Glomerular endothelial cell (primary cell): Measurements from ENCODE around the gene RRAD. TPM values are rescaled to one million over a fixed set of nuclear protein-coding genes. Genes with fewer than 3 reads are reported as not detected.

Source experiments
- DNase-seq: peaks from one replicate; pipeline ENCODE4 v3.0.0-alpha.2; 2011; ENCODE audit warnings: low read depth, low spot score; ENCODE audit errors: extremely low read depth
- total RNA-seq: library from RNA; depleted of rRNA; stranded (reverse); fragments of >200 nt; gene quantifications from 2 replicates; pipeline ENCODE4 v1.2.3, GENCODE V29; 2015

Gene RRAD
- total RNA-seq, 1 donor from 2014 or later: 7.2 TPM

DNA sequence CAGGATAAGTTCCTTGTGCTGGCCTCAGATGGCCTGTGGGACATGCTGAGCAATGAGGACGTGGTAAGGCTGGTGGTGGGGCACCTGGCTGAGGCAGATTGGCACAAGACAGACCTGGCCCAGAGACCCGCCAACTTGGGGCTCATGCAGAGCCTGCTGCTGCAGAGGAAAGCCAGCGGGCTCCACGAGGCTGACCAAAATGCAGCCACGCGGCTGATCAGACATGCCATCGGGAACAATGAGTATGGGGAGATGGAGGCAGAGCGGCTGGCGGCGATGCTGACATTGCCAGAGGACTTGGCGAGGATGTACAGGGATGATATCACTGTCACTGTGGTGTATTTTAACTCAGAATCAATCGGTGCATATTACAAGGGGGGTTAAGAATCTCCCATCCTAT, 39.8 kb downstream of the RRAD start:
- no peak for DNase-seq

- DNase-seq: no peak
Observed at GRCh38 chr16:66882702-66883101, 42.6 kb downstream of the RRAD start.

GRCh38 chr16:66881964-66882508, 43.3 kb downstream of the RRAD start:
- DNase-seq: no peak

DNA sequence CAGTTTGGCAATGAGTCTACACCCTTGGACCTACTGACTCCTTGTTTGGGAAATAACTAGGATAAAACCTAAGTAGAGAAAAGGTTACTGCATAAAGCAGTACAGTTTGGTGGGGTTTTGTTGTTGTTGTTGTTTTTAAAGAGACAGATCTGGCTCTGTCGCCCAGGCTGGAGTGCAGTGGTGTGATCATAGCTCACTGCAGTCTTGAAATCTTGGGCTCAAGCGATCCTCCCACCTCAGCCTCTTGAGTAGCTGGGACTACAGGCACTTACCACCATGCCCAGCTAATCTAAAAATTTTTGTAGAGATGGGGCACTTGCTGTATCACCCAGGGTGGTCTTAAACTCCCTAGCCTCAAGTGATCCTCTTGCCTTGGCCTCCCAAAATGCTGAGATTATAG, 43.8 kb downstream of the RRAD start:
- DNase-seq: no peak

- DNase-seq: no peak
Observed at GRCh38 chr16:66881014-66881417, 44.3 kb downstream of the RRAD start.

GRCh38 chr16:66880288-66881013, 44.9 kb downstream of the RRAD start, which contains the start of gene PDP2:
TSS of gene PDP2 (plus strand) at chr16:66880515. CDS start at chr16:66884285, 3,770 bp downstream.
- no peak for DNase-seq

GRCh38 chr16:66878067-66878466, 47.3 kb downstream of the RRAD start:
- DNase-seq: no peak

DNA sequence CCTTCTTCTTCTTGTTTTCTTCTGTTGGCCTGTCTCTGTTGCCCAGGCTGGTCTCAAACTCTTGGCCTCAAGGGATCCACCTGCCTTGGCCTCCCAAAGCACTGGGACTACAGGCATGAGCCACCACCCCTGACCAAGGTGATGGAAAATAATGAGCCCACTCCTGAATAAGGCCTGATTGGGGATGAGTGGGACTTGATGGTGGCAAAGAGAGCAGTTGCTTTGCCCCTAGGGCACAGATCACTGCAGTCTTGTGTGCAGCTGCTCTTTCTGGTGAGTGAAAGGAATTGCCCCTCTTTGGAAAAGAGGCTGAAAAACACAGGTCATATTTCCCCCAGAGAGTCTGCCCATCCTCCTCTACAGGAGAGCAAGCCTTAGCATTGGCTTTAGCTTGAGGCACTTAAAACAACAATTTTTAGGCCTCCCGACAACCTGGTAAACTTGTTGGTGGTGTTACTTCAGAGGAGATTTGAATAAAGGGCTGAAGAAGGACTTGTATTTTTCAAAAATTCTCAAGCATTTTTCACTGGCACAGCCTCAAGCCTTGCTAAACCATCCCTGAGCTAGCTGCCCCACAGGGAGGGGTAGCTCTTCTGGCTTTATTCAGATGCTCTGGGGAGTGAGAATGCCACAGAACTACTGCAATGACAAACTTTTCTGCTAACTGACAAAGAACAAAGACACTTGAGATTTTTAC, 51.1 kb downstream of the RRAD start:
- DNase-seq: no peak

DNA sequence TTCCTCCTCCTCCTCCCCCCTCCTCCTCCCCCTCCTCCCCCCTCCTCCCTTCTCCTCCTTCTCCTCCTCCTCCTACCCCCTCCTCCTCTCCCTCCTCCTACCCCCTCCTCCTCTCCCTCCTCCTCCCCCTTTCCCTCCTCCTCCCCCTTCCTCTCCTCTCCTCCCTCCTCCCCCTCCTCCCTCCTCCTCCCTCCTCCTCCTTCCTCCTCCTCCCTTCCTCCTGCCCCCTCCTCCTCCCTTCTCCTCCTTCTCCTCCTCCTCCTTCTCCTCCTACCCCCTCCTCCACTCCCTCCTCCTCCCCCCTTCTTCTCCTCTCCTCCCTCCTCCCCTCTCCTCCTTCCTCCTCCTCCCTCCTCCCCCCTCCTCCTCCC, 51.7 kb downstream of the RRAD start:
- DNase-seq: no peak

DNA sequence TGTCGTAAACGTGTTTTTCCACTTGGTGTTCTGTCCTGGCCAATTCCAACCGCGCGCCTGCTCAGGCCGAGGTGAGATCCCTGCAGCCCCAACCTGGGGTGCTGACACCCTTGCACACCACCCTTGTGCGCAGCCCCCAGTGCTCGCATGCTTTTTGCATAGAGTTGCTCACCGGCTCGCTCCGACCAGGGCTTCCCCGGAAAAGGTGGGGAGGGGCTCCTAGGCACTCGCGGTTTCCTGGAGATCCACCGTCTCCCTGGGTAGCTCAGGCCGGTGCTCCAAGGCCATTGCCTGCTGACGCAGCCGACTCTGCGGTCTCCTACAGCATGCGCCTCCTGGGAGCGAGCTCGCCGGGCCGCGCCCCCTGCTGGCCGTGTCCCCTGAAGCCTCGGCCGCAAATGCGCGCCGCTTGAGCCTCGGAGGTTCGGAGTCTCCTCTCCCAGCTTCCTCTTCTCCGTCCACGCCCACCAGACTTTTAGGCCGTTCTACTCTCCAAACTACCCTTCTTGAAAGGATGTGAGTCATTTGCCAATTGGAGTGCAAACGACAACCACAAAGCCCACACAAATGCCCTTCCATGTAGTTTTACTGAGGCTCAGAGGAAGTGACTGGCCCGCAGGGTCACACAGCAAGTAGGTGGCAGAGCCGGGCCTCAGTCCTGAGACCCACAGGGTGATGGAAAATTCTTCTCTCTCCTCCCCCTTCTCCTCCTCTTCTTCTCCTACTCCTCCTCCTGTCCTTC, 52.2 kb downstream of the RRAD start:
- peak; percentile 89 for DNase-seq

DNA sequence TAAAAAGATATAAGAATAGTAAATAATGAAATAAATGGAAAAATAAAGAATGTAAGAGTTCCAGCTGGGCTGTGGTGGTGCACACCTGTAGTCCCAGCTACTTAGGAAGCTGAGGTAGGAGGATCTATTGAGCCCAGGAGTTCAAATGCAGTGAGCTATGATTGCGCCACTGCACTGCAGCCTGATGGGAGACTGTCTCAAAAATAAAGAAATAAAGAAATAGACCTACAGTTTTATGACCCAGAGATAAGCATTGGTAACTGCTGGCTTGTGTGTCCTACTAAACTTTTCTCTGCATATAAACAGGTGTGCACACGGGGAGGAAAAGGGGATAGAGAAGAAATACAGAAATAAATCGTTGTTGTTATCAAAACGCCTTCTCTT, 52.8 kb downstream of the RRAD start:
- DNase-seq: no peak

- DNase-seq: no peak
Observed at GRCh38 chr16:66871840-66872239, 53.5 kb downstream of the RRAD start.

Other genes with a start within 250 kb of the RRAD start
- gene CMTM4, start 228.8 kb downstream of the RRAD start, total RNA-seq: 8.8 and 9.8 TPM in 2 replicates
- gene DYNC1LI2, start 173.9 kb downstream of the RRAD start, total RNA-seq: 98.3 and 147 TPM in 2 replicates
- not detected in 2 replicates for gene TERB1, start 124.0 kb downstream of the RRAD start, total RNA-seq
- gene NAE1, start 94.6 kb downstream of the RRAD start, total RNA-seq: 49.1 and 80.5 TPM in 2 replicates
- not detected in 2 replicates for gene CA7, start 81.1 kb downstream of the RRAD start, total RNA-seq
- 5.1 and 7.4 TPM in 2 replicates for gene PDP2, start 45.0 kb downstream of the RRAD start, total RNA-seq
- gene CDH16, start 6.7 kb downstream of the RRAD start, total RNA-seq: 0.05 TPM in 1 of 2 replicates, not detected in the other
- 85.1 and 97.3 TPM in 2 replicates for gene CIAO2B, start 8.9 kb upstream of the RRAD start, total RNA-seq
- 32.6 and 39.3 TPM in 2 replicates for gene CES2, start 10.0 kb upstream of the RRAD start, total RNA-seq
- gene CES3, start 35.7 kb upstream of the RRAD start, total RNA-seq: 0.06 TPM in 1 of 2 replicates, not detected in the other
- 0.53 and 2.6 TPM in 2 replicates for gene CES4A, start 63.1 kb upstream of the RRAD start, total RNA-seq
- 52.3 and 60.4 TPM in 2 replicates for gene CBFB, start 103.6 kb upstream of the RRAD start, total RNA-seq
- gene PHAF1, start 184.4 kb upstream of the RRAD start, total RNA-seq: 18.3 and 23.6 TPM in 2 replicates
- 0.73 and 5.3 TPM in 2 replicates for gene B3GNT9, start 225.5 kb upstream of the RRAD start, total RNA-seq
- gene TRADD, start 234.4 kb upstream of the RRAD start, total RNA-seq: 25.4 and 27.8 TPM in 2 replicates
- 11.3 and 16.6 TPM in 2 replicates for gene FBXL8, start 234.4 kb upstream of the RRAD start, total RNA-seq
- gene HSF4, start 239.2 kb upstream of the RRAD start, total RNA-seq: 2.9 and 4.8 TPM in 2 replicates
- 8.4 and 15.3 TPM in 2 replicates for gene NOL3, start 245.0 kb upstream of the RRAD start, total RNA-seq